C4-2B (cell line): Measurements from ENCODE around the gene CNBD2.

ENCODE experiments used
- CTCF ChIP-seq: fragments of 450-650 bp; conservative IDR thresholded peaks from 2 replicates; pipeline ENCODE4 v1.5.1; 2017; ENCODE audit warnings: mild to moderate bottlenecking
- ZFX ChIP-seq: fragments of 450-650 bp; IDR thresholded peaks from 2 replicates; pipeline ENCODE4 v1.6.1; 2017

GRCh38 chr20:36071848-36072247, 103.5 kb downstream of the CNBD2 start:
- TF ChIP-seq CTCF, result no peak
- no peak for TF ChIP-seq ZFX
